ENCODE results near the gene BTNL3.

DNA sequence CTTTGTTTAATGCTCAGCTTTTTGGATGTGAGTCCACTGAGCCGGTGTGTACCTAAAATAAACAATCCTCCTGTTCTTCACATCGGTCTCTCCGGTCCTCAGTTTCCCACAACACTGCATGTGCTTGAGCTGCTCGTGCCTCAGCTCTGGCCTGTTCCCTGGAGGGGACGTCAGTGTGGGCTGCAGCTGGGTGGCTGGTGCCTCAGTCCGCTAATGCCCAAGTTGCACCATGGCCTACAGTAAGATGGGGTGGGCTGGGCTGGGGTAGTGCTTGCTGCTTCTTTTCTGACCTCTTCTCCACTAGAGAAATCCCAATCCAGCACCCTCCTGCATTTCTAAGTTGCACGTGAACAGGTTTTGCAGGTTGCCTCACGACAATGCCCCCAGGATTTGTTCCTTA is 50.8 kb downstream of the BTNL3 start:
- TF ChIP-seq EZH2 (IDR thresholded peaks at IDR 0.05; ENCODE audit: insufficient read depth, low read length) (no peak), CTCF (IDR thresholded peaks at IDR 0.05; ENCODE audit: insufficient read depth, low read depth, low read length) (no peak)
